Measurements from ENCODE around the gene TRDN. TPM values are rescaled to one million over a fixed set of nuclear protein-coding genes. Genes with fewer than 3 reads are reported as not detected.

Gene TRDN
- total and polyA plus RNA-seq, 10 donors, result 0.03 to 0.20 (median 0.10) TPM; not detected in 7

DNA sequence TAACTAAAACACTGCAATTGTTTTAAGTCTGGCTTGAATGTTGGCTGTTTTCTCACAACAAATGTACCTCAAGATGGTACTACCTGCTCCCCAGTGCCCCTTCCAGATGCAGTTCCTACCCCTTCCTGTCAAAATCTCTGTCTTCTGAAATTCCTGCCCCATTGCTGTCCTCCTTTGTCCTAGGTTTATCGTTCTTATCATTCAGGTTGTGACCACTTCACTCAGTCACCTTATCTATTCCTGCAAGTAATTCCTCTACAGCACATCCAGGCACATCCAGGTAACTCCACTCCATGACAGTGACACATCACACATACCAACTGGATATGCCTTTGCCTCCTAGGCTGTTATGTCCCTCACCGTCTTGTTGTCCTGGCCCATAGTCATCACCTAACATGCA lies 90.2 kb downstream of the TRDN start:
- WGBS, 5 donors, result 75 to 87% (median 83%) methylated on average over 2 of the region's 2 CpGs
- H3K27me3 ChIP-seq (replicated peaks in 1 of 7), result no peaks in the 10 kb centered on the region
- TF ChIP-seq POLR2A (IDR thresholded peaks at IDR 0.05) (no peak), POLR2AphosphoS5 (IDR thresholded peaks at IDR 0.05) (no peak)
- TF ChIP-seq, protein P1, sequence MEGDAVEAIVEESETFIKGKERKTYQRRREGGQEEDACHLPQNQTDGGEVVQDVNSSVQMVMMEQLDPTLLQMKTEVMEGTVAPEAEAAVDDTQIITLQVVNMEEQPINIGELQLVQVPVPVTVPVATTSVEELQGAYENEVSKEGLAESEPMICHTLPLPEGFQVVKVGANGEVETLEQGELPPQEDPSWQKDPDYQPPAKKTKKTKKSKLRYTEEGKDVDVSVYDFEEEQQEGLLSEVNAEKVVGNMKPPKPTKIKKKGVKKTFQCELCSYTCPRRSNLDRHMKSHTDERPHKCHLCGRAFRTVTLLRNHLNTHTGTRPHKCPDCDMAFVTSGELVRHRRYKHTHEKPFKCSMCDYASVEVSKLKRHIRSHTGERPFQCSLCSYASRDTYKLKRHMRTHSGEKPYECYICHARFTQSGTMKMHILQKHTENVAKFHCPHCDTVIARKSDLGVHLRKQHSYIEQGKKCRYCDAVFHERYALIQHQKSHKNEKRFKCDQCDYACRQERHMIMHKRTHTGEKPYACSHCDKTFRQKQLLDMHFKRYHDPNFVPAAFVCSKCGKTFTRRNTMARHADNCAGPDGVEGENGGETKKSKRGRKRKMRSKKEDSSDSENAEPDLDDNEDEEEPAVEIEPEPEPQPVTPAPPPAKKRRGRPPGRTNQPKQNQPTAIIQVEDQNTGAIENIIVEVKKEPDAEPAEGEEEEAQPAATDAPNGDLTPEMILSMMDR (IDR thresholded peaks at IDR 0.05 in 8 of 11, conservative IDR thresholded peaks at IDR 0.05 in 3 of 11), result no peak
- intact Hi-C loops (cut with DNase I; ENCODE audit: low total_unique reads), result no loop called here
- H3K27ac ChIP-seq, result no peak overlapping the region
- no peaks in the 10 kb centered on the region for H3K9me3 ChIP-seq
- H3K36me3 ChIP-seq, result no peaks in the 10 kb centered on the region
- no peaks in the 10 kb centered on the region for H3K4me1 ChIP-seq
- no peak for DNase-seq
- H3K4me3 ChIP-seq, result no peak overlapping the region

GRCh38 chr6:123541462-123541861 lies 95.3 kb downstream of the TRDN start:
- intact Hi-C loops (cut with DNase I; ENCODE audit: low total_unique reads), result no loop called here
- H3K9me3 ChIP-seq, result no peaks in the 10 kb centered on the region
- H3K4me1 ChIP-seq, result no peaks in the 10 kb centered on the region
- WGBS, 5 donors, result 75 to 90% (median 84%) methylated on average over 4 of the region's 4 CpGs
- H3K27ac ChIP-seq, result no peak overlapping the region
- no peak for TF ChIP-seq POLR2A (IDR thresholded peaks at IDR 0.05)
- no peak for TF ChIP-seq POLR2AphosphoS5 (IDR thresholded peaks at IDR 0.05)
- TF ChIP-seq, protein P1 (IDR thresholded peaks at IDR 0.05 in 8 of 11, conservative IDR thresholded peaks at IDR 0.05 in 3 of 11), result no peak
- H3K36me3 ChIP-seq, result no peaks in the 10 kb centered on the region
- H3K27me3 ChIP-seq (replicated peaks in 1 of 7), result no peaks in the 10 kb centered on the region
- DNase-seq, result no peak
- H3K4me3 ChIP-seq, result no peak overlapping the region

GRCh38 chr6:123533862-123534648 lies 102.7 kb downstream of the TRDN start:
- intact Hi-C loops (cut with DNase I; ENCODE audit: low total_unique reads), result no loop called here
- Histone ChIP-seq H3K36me3 (no peaks in the 10 kb centered on the region), H3K27ac (no peak overlapping the region), H3K9me3 (no peaks in the 10 kb centered on the region), H3K4me1 (no peaks in the 10 kb centered on the region), H3K4me3 (no peak overlapping the region), H3K27me3 (replicated peaks in 1 of 7) (no peaks in the 10 kb centered on the region)
- DNase-seq, result no peak
- 61 to 77% (median 67%) methylated on average over 2 of the region's 2 CpGs for WGBS, 5 donors
- TF ChIP-seq POLR2AphosphoS5 (IDR thresholded peaks at IDR 0.05), result no peak
- TF ChIP-seq, protein P1 (IDR thresholded peaks at IDR 0.05 in 8 of 11, conservative IDR thresholded peaks at IDR 0.05 in 3 of 11), result no peak
- TF ChIP-seq POLR2A (IDR thresholded peaks at IDR 0.05), result no peak

- DNase-seq, result no peak
These were observed 106.9 kb downstream of the TRDN start for GRCh38 chr6:123529843-123530242.

More at GRCh38 chr6:123529843-123530242, 106.9 kb downstream of the TRDN start:
- Histone ChIP-seq H3K4me1 (no peaks in the 10 kb centered on the region), H3K4me3 (no peak overlapping the region), H3K9me3 (no peaks in the 10 kb centered on the region), H3K36me3 (no peaks in the 10 kb centered on the region), H3K27ac (no peak overlapping the region), H3K27me3 (replicated peaks in 1 of 7) (no peaks in the 10 kb centered on the region)
- intact Hi-C loops (cut with DNase I; ENCODE audit: low total_unique reads), result no loop called here
- TF ChIP-seq, protein P1 (IDR thresholded peaks at IDR 0.05 in 8 of 11, conservative IDR thresholded peaks at IDR 0.05 in 3 of 11), result no peak
- TF ChIP-seq POLR2A (IDR thresholded peaks at IDR 0.05), result no peak
- TF ChIP-seq POLR2AphosphoS5 (IDR thresholded peaks at IDR 0.05), result no peak
- WGBS, 5 donors, result 0 to 15% (median 9%) methylated on average over 1 of the region's 1 CpG
